ENCODE data around the gene ATXN2. TPM values are rescaled to one million over a fixed set of nuclear protein-coding genes. Genes with fewer than 3 reads are reported as not detected.
A peak's percentile ranks its signal among the peaks of the same experiment; 100 is the strongest.

Gene ATXN2
- total and polyA plus RNA-seq, 2 experiments from 2014 or later = 19.2 to 56.4 TPM

GRCh38 chr12:111409780-111410430 lies 189.2 kb downstream of the ATXN2 start:
- Histone ChIP-seq H3F3A (ENCODE audit: insufficient read depth) (peaks cover 65% of the 10 kb centered on the region), H3K4me2 (ENCODE audit: unreplicated experiment) (peak overlapping the region; percentile 84), H3K4me3 (peak overlapping the region; percentile 93), H4K20me1 (ENCODE audit: insufficient read depth) (no peaks in the 10 kb centered on the region), H3K27ac (peak overlapping the region; percentile 84), H3K27me3 (replicated peaks; ENCODE audit: insufficient read depth) (no peaks in the 10 kb centered on the region), H3K4me1 (ENCODE audit: insufficient read depth) (peaks cover 65% of the 10 kb centered on the region), H3K36me3 (ENCODE audit: low read depth) (no peaks in the 10 kb centered on the region), H2AFZ (no peak overlapping the region), H3K9me3 (ENCODE audit: low read depth) (no peaks in the 10 kb centered on the region), H3K9ac (peak overlapping the region; percentile 64), H3K9me2 (ENCODE audit: insufficient read depth) (no peaks in the 10 kb centered on the region), H3K79me2 (ENCODE audit: insufficient read depth) (peaks cover 89% of the 10 kb centered on the region)
- in situ Hi-C loops (cut with MboI) = no loop called here
- TF ChIP-seq EZH2phosphoT487 (IDR thresholded peaks at IDR 0.05; ENCODE audit: insufficient read depth, low read depth) = no peak
- no peak for TF ChIP-seq EZH2 (IDR thresholded peaks at IDR 0.05; ENCODE audit: insufficient read depth, poor library complexity, severe bottlenecking)
- 17 to 19% methylated on average over 12 to 14 of the region's 14 CpGs for WGBS, 2 experiments (ENCODE audit: low coverage in 1 of 2, low lambda C conversion rate in 2 of 2, missing lambda C conversion rate in 2 of 2)
- DNase-seq = peak; percentile 87

DNA sequence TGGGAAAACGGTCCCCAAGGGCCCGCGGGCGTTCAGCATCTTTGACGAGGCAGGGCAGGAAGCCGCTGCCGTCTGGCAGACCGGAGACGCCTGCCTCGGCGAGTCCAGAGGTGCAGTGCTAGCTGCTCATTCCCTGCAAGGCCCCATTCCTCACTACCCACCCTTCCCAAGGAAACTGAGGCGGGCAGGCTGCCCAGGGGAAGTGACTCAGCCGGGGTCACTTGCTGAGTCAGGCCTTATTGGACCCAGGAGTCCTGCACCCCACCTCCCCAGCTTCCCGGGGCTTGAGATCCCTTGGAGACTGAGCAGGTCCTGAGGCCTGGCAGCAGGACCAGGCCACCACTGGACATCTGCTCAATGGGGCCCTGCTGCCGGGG lies 189.7 kb downstream of the ATXN2 start:
- WGBS, 2 experiments (ENCODE audit: low coverage in 1 of 2, low lambda C conversion rate in 2 of 2, missing lambda C conversion rate in 2 of 2) = 23 to 25% methylated on average over 15 of the region's 15 CpGs
- peak; percentile 68 for DNase-seq
- H3K9me3 ChIP-seq (ENCODE audit: low read depth) = no peaks in the 10 kb centered on the region
- H3K4me1 ChIP-seq (ENCODE audit: insufficient read depth) = peaks cover 65% of the 10 kb centered on the region
- in situ Hi-C loops (cut with MboI) = no loop called here
- no peaks in the 10 kb centered on the region for H3K36me3 ChIP-seq (ENCODE audit: low read depth)
- peak overlapping the region; percentile 64 for H3K9ac ChIP-seq
- no peaks in the 10 kb centered on the region for H4K20me1 ChIP-seq (ENCODE audit: insufficient read depth)
- H3K4me2 ChIP-seq (ENCODE audit: unreplicated experiment) = peak overlapping the region; percentile 84
- H3K9me2 ChIP-seq (ENCODE audit: insufficient read depth) = no peaks in the 10 kb centered on the region
- H3K79me2 ChIP-seq (ENCODE audit: insufficient read depth) = peaks cover 84% of the 10 kb centered on the region
- peak overlapping the region; percentile 93 for H3K4me3 ChIP-seq
- no peak overlapping the region for H2AFZ ChIP-seq
- no peaks in the 10 kb centered on the region for H3K27me3 ChIP-seq (replicated peaks; ENCODE audit: insufficient read depth)
- TF ChIP-seq EZH2 (IDR thresholded peaks at IDR 0.05; ENCODE audit: insufficient read depth, poor library complexity, severe bottlenecking) = no peak
- no peak for TF ChIP-seq EZH2phosphoT487 (IDR thresholded peaks at IDR 0.05; ENCODE audit: insufficient read depth, low read depth)
- peak overlapping the region; percentile 84 for H3K27ac ChIP-seq
- peaks cover 64% of the 10 kb centered on the region for H3F3A ChIP-seq (ENCODE audit: insufficient read depth)

DNA sequence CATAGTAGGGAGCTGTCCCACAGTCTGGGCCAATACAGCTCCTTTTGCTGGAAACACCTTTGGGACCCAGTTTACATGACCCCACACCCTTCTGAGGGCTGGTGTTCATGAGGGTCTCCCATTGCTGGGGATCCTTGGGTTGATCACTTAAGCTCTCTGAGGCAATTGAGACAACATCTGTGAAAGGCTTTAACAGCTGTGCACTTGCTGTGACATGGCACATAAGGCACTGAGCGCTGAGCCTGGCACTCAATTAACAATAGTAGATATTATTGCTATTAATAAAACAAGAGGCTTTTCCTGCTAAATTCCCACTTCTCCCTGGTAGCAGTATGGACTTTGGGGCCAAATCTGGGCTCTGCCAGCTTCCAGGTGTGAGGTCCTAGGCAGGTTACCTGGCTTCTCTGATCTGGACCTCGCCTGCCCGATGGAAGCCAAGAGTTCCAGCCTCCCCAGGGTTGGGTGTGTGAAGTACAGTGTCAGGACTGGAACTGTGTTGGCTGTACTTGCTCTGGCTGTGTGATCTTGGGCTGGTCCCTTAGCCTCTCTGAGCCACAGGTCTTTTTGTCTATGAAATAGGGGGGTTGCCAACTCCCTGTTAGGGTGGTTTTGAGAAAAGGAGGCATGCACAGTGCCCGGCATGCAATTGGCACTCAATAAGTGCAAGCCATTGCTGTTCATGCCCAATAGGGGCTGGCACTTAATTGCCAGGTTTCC lies 190.3 kb downstream of the ATXN2 start:
- Histone ChIP-seq H3K4me1 (ENCODE audit: insufficient read depth) (peaks cover 60% of the 10 kb centered on the region), H3K9me2 (ENCODE audit: insufficient read depth) (no peaks in the 10 kb centered on the region), H4K20me1 (ENCODE audit: insufficient read depth) (no peaks in the 10 kb centered on the region), H3F3A (ENCODE audit: insufficient read depth) (peaks cover 64% of the 10 kb centered on the region), H3K36me3 (ENCODE audit: low read depth) (no peaks in the 10 kb centered on the region), H3K79me2 (ENCODE audit: insufficient read depth) (peaks cover 78% of the 10 kb centered on the region), H3K4me3 (peak overlapping the region; percentile 93), H3K27ac (peak overlapping the region; percentile 84), H3K4me2 (ENCODE audit: unreplicated experiment) (peak overlapping the region; percentile 84), H3K9me3 (ENCODE audit: low read depth) (no peaks in the 10 kb centered on the region), H3K27me3 (replicated peaks; ENCODE audit: insufficient read depth) (no peaks in the 10 kb centered on the region), H3K9ac (peak overlapping the region; percentile 64), H2AFZ (no peak overlapping the region)
- in situ Hi-C loops (cut with MboI) = no loop called here
- TF ChIP-seq EZH2phosphoT487 (IDR thresholded peaks at IDR 0.05; ENCODE audit: insufficient read depth, low read depth) (no peak), EZH2 (IDR thresholded peaks at IDR 0.05; ENCODE audit: insufficient read depth, poor library complexity, severe bottlenecking) (no peak)
- DNase-seq = peak; percentile 28
- WGBS, 2 experiments (ENCODE audit: low coverage in 1 of 2, low lambda C conversion rate in 2 of 2, missing lambda C conversion rate in 2 of 2) = 82% methylated on average over 4 of the region's 4 CpGs

- H3K4me1 ChIP-seq (ENCODE audit: insufficient read depth) = peaks cover 53% of the 10 kb centered on the region
- peak overlapping the region; percentile 84 for H3K4me2 ChIP-seq (ENCODE audit: unreplicated experiment)
These were observed 191.0 kb downstream of the ATXN2 start for GRCh38 chr12:111408116-111408440.

More at GRCh38 chr12:111408116-111408440, 191.0 kb downstream of the ATXN2 start:
- Histone ChIP-seq H4K20me1 (ENCODE audit: insufficient read depth) (no peaks in the 10 kb centered on the region), H3F3A (ENCODE audit: insufficient read depth) (peaks cover 64% of the 10 kb centered on the region), H3K9me3 (ENCODE audit: low read depth) (no peaks in the 10 kb centered on the region), H3K9ac (0 out of 2 replicates have a peak overlapping the region, but pooled peaks have one; percentile 89), H3K27me3 (replicated peaks; ENCODE audit: insufficient read depth) (no peaks in the 10 kb centered on the region), H3K27ac (peak overlapping the region; percentile 84), H3K79me2 (ENCODE audit: insufficient read depth) (peaks cover 72% of the 10 kb centered on the region), H3K9me2 (ENCODE audit: insufficient read depth) (no peaks in the 10 kb centered on the region), H3K36me3 (ENCODE audit: low read depth) (no peaks in the 10 kb centered on the region), H3K4me3 (peak overlapping the region; percentile 93), H2AFZ (no peak overlapping the region)
- DNase-seq = peak; percentile 24
- WGBS, 2 experiments (ENCODE audit: low coverage in 1 of 2, low lambda C conversion rate in 2 of 2, missing lambda C conversion rate in 2 of 2) = 40 to 61% methylated on average over 1 of the region's 1 CpG
- in situ Hi-C loops (cut with MboI) = no loop called here
- TF ChIP-seq EZH2 (IDR thresholded peaks at IDR 0.05; ENCODE audit: insufficient read depth, poor library complexity, severe bottlenecking) = no peak
- no peak for TF ChIP-seq EZH2phosphoT487 (IDR thresholded peaks at IDR 0.05; ENCODE audit: insufficient read depth, low read depth)
